Measurements from ENCODE around the gene CUX1.

CUX1 gene

DNA sequence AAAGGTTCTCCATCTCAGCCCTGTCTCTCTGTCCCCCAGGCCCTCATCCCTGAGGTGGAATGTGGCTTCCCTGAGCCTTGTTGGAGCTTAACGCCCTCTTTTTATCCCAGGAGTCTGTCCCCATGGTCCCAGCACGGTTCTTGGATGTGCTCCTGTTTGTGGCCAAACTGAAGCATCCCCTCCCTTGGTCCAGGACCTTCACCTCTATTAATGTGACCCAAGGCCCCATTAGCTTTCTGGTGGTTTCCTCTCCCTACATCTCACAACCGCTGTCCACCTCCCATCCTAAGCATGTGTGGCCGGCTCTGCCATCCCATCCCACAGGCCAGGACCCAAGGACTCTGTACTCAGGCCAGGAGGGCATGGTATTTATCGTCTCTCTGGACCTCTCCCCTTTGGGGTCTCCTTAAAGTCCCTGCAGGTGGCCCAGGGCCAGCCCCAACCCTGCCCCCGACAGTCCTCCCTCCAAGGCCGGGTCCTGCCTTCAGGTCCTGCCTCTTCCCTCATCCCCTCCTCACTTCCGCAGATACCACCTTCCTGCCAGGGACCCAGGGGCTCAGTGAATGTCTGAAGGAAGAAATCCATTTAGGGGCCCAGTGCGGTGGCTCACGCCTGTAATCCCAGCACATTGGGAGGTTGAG lies 453.9 kb downstream of the CUX1 start:
- Histone ChIP-seq H3K9me3 (no peaks in the 10 kb centered on the region), H3K27ac (no peak overlapping the region), H3K4me1 (ENCODE audit: control insufficient read depth in 1 of 2, insufficient read depth in 1 of 2, low read depth in 1 of 2, low read length in 1 of 2) (no peaks in the 10 kb centered on the region), H3K36me3 (no peaks in the 10 kb centered on the region), H3K4me3 (ENCODE audit: low read depth in 1 of 2, low read length in 1 of 2) (no peak overlapping the region), H3K27me3 (no peaks in the 10 kb centered on the region)
- TF ChIP-seq, protein P1, sequence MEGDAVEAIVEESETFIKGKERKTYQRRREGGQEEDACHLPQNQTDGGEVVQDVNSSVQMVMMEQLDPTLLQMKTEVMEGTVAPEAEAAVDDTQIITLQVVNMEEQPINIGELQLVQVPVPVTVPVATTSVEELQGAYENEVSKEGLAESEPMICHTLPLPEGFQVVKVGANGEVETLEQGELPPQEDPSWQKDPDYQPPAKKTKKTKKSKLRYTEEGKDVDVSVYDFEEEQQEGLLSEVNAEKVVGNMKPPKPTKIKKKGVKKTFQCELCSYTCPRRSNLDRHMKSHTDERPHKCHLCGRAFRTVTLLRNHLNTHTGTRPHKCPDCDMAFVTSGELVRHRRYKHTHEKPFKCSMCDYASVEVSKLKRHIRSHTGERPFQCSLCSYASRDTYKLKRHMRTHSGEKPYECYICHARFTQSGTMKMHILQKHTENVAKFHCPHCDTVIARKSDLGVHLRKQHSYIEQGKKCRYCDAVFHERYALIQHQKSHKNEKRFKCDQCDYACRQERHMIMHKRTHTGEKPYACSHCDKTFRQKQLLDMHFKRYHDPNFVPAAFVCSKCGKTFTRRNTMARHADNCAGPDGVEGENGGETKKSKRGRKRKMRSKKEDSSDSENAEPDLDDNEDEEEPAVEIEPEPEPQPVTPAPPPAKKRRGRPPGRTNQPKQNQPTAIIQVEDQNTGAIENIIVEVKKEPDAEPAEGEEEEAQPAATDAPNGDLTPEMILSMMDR (IDR thresholded peaks at IDR 0.05) = no peak

DNA sequence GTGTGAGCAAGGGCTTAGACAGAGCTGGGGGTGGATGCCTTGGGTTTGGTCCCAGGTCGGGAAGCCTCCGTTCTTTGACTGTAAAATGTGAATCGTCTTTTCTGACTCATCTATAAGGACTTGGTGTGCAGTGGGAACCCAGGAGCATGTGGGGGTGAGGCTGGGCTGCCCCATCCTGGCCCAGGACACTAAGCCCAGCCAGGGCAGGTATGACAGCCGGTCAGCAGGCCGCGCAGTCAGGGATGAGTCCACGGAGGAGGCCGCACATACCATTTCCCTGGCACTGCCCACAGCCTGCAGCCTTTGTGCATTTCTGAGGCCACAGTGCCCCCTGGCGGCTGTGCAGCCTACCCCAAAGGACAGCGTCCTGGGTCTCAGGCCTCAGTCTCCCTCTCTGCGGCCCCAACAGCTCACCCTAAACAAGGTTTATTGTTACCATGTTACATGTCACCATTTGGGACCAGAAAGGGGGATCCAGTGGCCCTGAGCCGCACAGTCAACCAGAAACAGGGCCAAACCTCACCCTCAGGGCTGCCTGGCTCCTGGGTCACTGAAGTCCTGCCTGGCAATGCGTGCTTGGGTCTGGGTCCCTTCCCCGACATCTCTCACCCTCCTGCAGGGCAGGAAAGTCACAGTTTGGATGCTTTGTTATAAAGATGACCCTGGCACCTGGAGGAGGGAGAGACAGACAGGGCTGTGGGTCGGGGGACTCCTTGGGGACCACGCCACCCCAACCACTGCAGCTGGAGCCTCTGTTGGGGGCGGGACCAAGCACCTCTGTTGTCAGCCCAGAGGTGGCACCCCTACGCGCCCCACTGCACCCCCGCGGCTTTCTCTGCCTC lies 454.9 kb downstream of the CUX1 start:
- Histone ChIP-seq H3K9me3 (no peaks in the 10 kb centered on the region), H3K27me3 (no peaks in the 10 kb centered on the region), H3K4me1 (ENCODE audit: control insufficient read depth in 1 of 2, insufficient read depth in 1 of 2, low read depth in 1 of 2, low read length in 1 of 2) (no peaks in the 10 kb centered on the region)

DNA sequence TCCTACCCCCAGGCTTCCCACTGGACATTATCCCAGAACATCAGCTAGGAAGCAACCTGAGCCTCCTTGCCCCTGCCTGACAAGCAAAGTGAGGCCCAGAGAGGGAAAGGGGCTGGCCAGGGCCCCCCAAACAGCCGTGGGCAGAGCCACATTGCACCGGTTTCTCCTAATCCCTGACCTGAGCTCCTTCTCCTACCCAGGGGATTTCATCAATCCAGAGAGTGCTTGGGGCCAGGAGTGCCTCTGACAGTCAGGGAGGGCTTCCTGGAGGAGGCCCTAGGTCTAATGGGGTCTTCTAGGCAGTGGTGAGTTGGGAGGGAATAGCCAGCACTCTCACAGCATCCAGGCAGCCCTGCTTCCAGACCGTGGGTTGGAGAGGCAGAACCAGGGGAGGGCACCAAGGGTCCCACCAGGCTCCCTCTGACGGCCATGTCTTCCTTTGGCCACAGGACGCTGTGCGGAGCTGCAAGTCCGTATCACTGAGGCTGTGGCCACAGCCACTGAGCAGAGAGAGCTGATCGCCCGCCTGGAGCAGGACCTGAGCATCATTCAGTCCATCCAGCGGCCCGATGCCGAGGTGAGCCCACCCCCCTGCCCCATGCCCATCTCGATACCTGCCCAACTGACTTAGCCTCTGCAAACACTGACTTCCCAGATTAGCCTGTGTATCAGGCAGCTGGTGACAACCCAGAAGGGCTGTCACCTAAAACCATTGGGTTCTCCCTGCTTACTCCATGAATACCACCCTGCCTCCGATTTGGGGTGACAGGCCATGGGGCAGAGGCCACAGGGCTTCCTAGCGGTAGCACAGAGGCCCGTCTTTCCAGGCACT lies 455.7 kb downstream of the CUX1 start:
- H3K4me3 ChIP-seq (ENCODE audit: low read depth in 1 of 2, low read length in 1 of 2) = no peak overlapping the region
- no peaks in the 10 kb centered on the region for H3K27me3 ChIP-seq
- H3K9me3 ChIP-seq = no peaks in the 10 kb centered on the region
- no peak overlapping the region for H3K27ac ChIP-seq
- no peaks in the 10 kb centered on the region for H3K4me1 ChIP-seq (ENCODE audit: control insufficient read depth in 1 of 2, insufficient read depth in 1 of 2, low read depth in 1 of 2, low read length in 1 of 2)
- H3K36me3 ChIP-seq = no peaks in the 10 kb centered on the region
- TF ChIP-seq, protein P1 (IDR thresholded peaks at IDR 0.05) = no peak

More for the DNA sequence above, 454.9 kb downstream of the CUX1 start:
- Histone ChIP-seq H3K27ac (no peak overlapping the region), H3K36me3 (no peaks in the 10 kb centered on the region), H3K4me3 (ENCODE audit: low read depth in 1 of 2, low read length in 1 of 2) (no peak overlapping the region)
- TF ChIP-seq, protein P1 (IDR thresholded peaks at IDR 0.05) = peak; percentile 82

DNA sequence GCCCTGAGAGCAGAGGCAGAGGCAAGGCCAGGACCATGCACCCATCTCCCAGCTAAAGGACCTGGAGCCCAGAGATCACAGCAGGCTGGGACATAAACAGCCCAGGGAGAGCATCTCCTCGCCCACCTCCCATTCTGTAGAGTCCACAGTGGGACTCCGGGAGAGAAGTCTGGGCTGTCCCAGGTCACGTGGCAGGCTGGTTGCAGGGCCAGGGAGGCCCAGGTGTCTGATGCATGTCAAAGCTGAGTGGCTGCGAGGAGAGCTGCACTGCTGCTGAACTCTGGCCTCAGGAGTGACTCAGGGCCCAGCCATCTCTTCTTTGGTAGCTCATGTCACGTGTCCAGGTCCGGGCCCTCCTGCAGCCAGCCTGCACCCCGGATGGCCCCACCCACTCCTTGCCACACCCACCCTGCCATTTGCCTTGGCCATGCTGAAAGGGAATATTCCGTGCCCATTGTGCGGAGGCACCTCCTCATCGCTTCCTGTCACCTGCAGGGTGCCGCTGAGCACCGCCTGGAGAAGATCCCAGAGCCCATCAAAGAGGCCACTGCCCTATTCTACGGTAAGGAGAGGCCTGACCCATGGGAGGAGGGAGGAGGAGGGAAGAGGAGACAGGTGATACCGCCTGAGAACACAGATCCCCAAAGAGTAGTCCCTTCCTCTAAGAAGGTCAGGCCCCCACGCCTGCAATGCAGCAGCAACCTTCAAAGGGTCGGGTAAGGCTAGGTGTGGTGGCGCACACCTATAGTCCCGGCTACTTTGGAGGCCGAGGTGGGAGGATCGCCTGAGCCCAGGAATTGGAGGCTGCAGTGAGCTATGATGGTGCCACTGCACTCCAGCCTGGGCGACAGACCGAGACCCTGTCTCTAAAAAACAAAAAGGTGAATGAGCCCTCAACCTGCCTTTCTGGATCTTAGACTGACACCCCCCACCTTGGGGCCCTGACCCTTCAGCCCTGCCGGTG lies 456.6 kb downstream of the CUX1 start:
- Histone ChIP-seq H3K4me3 (ENCODE audit: low read depth in 1 of 2, low read length in 1 of 2) (no peak overlapping the region), H3K4me1 (ENCODE audit: control insufficient read depth in 1 of 2, insufficient read depth in 1 of 2, low read depth in 1 of 2, low read length in 1 of 2) (no peaks in the 10 kb centered on the region), H3K27me3 (no peaks in the 10 kb centered on the region), H3K27ac (no peak overlapping the region), H3K36me3 (no peaks in the 10 kb centered on the region), H3K9me3 (no peaks in the 10 kb centered on the region)
- TF ChIP-seq, protein P1 (IDR thresholded peaks at IDR 0.05) = no peak

All from neutrophil (primary cell).